Measurements from ENCODE around the gene SLAMF1.

Gene SLAMF1

DNA sequence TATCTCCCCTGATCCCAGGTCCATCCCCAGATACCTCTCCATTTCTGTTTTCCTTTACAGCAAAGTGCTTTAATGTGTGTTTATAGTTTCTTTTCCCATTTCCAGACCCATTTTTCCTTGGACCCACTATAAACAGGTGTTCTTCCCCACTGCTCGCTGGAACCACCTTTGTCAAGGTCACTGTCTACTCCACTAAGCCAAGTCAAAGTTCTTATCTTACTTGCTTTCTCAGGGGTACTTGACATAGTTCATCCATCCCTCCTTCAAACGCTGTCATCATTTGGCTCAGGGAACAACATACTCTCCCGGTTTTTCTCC is 8.3 kb downstream of the SLAMF1 start:
- no peak for DNase-seq

DNA sequence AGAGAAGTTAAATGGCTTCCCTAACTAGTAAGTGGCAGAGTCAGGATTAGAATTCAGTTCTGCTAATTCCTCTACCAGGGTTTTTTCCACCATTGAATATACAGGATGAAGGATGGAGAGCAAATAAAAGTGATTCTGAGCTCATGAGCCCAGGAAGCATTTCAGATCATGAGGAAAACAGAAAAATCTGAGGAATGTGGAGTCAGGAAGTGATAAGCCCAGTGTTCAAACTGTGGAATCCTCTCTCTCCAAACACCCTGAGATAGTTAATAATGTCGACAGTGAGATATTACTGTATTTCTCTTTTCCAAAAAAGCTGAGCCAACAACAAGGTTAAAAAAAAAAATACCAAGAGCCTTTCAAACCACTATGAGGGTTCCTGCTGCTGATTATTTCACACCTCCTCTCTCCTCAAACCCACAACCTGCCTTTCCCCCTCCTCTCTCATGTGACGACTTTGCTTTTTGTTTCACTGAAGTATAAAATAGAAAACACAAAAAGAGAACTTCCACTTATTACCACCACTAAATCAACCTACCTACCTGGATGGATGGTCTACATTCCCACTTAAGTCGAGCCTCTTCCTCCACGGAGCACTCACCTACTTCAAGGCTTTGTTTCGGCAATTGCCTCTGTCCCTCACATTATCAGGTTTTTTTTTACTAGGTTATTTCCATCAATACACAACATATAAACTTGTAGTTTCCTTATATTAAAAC is 8.9 kb downstream of the SLAMF1 start:
- DNase-seq: peak; percentile 51

DNA sequence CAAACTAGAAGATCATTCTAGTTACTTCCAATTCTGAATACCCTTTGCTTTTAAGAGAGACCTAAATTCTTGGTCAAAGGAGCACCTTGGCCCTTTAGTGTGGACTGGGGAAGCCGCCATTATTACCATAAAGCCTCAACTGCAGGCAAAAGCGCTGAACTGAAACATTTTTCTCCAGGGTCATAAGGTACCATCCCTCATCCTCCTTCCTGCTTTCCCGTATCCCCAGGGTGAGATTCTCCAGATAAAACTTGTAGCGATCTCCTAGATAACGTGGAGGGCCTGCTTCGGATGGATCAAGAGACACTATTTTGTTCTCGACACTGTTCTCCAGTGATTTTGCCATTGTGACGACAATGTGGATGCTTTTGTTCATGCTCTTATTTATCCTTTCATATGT is 9.8 kb downstream of the SLAMF1 start:
- DNase-seq: no peak

DNA sequence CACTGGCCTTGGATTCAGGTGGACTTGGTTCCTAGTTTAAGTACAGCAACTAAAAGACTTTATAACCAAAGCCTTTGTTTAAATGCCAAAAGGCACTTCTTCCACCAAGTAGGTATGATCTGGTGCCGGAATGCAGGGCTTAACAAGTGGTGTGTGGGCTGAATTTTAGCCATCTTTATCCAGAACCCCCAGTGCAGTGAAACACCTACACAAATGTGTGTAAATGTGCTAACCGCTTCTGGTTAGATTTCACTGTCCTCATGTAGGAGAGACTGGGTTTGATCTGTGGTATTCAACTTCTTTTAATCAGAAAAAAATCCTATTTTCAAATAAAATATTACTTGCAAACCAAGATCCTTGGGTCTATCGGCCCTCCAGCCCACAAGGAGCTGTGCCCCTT is 10.3 kb downstream of the SLAMF1 start:
- no peak for DNase-seq

DNA sequence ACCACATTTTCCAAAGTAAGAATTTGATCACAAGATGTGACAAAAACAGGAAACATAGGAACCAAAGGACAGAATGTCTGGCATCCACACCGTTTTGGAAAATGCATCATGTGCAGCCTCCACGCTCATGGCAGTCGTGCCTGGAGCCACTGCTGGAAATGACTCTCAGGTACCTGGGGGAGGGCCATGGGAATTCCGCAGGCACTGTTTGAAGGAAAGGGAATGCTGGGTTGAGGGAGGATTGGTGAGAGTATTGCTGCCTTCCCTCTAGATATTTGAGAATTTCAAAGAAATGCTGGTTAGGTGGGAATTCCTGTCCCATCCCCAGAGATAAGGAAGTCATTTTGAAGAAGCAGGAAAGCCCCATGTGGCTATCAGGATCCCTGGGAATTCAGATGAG is 10.8 kb downstream of the SLAMF1 start:
- no peak for DNase-seq

DNA sequence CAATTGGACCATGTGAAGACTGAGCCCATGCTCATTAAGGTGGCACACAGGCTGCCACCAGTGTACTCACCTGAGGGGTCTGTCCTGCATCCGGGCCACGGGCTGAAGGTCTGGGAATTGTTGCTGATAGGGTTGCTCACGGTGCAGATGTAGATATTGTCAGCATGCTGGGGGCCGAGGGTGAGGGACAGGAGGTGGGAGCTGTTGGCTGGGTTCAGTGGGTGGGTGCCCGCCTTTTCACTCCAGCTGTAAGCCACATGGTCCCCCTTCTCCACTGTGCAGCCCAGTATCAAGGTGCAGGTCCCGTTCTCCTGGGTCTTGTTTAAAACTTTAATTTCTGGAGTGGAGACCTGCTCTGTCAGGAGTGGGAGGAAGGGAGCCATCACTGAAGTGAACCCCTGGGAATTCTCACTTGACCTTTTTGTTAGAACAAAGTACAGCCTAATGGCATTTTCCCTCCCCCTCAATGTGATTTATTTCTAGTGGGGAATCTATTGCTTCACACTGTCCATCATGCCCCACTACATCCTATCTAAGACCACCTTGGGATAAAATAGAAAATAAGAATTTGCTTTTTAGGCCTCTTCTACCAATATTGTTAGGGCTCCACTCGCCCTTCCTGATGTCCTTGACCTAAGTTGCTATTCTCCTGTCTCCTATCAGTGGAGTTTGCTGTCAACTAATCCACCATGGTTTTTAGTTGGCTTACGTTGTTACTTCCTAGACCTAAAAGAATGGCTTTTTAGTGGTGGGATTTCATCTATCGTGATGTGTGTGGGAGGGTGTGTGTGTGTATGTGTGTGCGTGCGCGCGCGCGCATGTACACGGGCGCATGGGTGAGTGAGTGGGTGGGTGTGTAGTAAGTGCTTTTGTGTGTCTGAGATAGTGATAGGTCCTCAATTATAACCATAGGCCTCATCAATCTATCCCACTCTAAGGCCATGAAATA is 12.0 kb downstream of the SLAMF1 start:
- DNase-seq: no peak

DNA sequence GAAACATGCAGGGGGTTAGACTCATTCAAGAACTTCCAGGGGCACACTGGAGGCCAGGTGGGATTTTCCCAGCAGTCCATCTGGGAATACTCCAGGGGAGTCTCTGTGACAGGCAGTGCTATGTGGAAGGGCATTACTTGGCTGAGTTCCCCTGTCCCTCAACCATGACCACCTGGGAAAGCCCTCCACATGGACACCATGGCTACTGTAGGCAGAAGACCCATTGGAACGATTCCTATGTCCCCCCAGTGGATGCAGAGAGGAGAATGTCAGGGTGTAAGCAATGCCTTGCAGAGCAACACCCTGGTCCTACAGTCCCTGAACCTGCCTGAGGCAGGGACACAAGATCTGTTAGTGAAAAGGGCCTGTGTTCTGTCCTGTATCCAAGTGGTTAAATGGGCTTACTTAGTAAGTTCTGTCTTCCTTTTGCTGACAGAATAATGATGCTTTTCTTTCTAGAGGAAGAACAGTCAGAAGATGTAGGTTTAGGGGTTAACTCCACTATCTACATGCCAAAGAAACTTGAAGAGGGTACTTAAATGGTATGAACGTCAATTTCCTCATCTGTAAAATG is 13.4 kb downstream of the SLAMF1 start:
- no peak for DNase-seq

DNA sequence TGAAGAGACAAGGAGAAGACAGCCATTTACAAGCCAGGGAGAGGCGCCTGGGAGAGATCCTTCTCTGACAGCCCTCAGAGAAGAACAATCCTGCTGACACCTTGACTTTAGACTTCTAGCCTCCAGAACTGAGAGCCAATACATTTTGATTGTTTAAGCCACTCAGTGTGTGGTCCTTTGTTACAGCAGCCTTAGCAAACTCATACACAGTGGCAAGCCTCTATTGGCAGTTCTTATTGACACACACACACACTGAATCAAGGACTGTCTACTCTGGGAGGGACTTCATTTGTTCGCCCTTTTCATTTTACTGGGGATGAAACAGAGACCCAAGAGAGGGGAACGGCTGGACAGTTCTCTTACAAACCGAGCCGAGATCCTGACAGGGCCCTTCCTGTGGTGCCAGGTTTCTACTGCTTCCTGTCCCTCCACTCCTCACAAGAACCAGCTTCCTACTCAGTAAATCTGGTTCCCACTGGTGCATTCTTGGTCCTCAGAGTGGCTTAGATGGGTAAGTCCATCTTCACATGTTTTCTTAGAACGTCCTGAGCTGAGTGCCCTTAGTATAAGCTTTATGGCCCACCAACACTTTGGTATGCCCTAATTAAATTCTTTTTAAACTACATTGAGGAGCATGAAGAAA is 14.7 kb downstream of the SLAMF1 start:
- DNase-seq: no peak

DNA sequence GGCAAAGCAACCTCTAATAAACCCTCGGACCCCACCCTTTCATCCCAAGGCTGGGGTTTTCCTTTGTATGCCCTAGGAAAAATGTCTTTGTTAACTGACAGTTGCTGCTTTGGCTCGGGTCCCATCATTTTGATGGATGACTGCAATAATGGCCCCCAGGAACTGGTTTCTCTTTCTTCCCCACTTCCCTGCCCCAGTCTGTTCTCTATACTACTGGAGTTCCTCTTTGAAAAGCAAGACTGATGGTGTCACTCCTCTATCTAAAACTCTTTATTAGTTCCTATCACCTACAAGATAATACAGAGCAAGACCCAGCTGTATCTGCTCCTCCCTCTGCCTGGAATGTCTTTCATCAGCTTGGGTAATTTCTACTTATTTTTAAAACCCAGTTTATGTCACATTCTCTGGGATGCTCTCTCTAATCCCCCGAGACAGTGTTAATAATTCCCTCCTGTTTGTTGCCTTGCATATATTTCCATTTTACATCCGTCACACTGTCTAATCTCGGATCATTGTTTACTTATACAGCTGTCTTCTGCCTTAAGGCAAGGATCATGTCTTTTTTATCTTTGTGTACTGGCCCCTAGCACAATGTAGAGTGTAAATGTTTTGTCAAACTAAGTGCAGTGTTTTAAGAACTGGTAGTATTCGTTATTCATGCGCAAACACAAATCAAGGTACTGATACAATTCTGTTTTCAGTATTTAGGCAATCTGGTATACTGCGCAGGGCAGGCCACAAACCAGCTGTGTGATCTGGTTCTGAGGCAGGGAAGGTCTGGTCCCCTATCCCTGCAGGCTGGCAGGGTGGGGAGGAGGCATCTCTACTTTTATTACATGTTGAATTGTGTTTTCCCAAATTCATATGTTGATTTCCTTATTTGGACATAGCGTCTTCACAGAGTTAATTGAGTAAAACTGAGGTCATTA is 16.1 kb downstream of the SLAMF1 start:
- DNase-seq: no peak

DNA sequence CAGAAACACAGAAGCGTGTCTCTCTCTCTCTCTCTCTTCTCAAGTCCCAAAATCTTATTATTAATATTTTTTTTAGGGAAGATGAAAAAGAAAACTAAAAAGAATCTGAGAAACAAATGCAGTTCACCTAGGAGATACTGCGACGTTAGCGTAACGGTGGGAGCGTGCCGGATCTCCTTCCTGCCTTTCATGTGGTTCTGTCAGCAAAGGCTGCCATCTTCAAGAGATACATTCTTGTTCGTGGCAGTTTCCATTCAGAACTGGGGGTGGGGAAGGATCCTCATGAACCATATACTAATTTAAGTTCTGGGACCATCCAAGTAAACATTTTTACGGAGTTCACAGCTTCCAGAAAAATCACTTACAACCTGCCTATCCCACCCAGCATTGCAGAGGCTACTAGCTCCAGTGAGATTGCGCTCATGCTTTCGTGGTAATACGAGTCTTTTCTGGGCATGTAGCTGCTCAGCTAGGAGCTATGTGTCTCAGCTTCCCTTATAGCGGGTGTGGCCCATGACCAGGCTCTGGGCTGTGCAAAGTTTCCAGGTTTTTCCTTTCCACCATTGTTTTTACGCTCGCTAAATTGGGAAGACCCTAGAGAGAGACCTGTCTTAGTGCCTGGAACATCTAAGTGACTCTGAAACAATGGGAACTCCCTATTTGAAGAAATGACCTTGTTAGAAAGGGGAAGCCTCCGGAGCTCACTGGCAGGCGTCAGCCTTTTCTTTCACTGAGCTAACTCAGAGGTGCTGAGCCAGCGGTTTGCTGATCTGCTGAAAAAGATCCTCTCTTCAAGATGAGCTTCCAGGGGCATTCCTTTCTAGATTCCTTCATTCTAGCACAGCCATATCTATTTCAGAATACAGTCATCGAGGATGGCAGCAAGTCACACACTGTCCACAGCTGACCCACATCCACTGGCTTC is 17.3 kb downstream of the SLAMF1 start:
- DNase-seq: peak; percentile 65

DNA sequence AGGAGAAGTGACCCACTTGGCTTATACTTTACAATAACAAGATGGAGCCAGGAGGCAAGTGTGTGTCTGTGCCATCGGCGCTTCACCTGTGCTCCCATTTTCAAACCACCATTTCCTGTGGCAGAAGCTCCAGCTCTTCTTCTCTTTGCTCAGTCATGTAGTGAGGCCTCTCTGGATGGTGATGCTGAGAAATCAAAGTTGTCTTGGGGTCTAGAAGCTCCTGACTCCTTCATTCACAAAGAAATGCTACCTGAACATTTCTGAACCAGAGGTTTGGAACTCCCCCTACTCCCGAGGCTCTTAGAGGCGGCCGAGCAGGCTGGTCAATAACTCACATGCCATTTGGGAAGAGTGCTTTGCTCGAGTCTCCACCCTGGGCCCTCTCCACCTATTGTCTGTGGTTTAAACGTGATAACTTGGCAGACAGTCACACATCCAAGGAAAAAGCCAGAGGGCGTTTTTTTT is 18.0 kb downstream of the SLAMF1 start:
- no peak for DNase-seq

DNA sequence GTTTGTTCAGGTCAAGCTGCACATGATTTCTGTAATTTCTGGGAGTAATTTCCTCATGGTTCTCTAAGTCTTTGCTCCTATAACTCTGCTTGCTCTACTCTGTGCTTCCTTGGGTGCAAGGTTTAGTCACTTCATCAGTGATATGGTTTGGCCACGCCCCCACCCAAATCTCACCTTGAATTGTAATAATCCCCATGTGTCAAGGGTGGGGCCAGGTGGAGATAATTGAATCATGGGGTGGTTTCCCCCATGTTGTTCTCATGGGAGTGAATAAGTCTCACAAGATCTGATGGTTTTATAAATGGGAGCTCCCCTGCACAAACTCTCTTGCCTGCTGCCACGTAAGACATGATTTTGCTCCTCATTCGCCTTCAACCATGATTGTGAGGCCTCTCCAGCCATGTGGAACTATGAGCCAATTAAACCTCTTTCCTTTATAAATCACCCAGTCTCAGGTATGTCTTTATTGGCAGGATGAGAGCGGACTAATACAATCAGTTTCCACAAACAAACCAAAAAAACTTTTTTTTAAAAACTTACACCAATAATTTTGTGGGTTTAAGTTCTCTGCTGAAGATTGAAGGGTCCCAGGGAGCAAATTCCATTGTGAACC is 19.1 kb downstream of the SLAMF1 start:
- DNase-seq: peak; percentile 70

DNA sequence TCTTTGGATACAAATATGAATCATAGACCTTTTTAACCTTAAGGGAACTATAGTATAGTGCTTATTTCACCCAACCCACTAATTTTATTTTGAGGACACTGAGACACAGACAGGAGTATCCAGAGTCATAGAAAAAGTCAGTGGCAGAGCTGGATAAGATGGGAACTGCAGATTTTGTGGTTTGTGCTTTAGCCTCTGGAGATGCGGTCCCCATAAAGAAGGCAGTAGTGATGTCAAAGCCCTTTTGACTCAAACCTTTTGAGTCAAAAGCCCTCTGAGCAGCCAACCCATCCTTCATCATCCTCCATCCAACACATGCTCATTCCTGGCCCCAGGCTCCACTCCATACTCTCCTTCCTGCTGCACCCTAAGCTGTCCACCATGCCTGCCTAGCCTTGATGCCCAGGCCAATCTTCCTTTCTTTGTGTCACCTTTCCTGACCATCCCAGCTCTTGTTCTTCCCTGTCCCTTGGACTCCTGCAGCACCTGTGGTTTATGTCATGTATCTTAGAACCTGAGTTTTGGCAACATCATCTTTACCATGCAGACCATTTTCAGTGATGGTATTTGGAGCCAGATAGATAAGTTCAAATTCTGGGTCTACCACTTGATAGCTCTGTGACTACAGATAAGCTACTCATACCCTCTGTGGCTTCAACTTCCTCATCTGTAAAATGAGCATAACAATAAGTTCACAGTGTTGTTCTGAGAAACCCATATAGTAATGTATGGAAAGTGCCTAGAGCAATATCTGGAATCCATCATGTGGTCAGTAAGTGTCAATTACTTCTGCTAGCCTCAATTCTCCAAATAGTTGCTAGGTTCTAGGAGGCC is 20.1 kb downstream of the SLAMF1 start:
- DNase-seq: no peak

DNA sequence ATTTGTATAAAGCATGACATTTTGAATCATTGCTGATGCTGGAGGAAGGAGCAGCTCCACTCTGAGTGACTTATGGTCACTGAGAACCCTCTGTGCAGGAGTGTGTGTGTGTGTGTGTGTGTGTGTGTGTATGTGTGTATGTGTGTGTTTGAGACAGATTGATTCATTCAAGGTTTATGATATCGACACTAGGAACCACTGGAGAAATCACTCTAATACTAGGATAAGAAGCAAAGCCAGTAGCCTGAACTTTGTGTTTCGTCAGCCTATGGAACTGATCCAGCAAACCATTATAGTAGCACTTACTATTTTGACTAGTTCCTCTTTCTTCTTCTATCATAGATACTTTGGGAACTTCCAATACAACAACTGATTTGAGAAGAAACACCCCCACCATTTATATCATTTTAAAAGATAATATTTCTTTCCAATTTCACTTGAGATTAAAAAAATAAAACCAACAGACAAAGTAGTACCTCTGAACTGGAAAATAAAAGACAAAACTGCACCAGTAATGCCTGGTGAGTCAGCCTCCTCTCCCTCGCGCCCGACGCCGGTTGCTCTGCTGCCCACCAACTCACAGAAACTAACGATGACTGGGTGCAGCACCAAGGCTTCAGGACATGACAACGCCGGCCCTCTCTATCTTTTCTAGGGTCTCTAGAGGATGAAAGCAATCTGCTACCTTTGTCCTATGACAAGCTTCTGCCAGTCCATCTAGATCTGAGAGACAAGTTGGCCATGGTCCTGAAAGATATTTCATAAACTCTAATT is 20.9 kb downstream of the SLAMF1 start:
- peak; percentile 78 for DNase-seq

DNA sequence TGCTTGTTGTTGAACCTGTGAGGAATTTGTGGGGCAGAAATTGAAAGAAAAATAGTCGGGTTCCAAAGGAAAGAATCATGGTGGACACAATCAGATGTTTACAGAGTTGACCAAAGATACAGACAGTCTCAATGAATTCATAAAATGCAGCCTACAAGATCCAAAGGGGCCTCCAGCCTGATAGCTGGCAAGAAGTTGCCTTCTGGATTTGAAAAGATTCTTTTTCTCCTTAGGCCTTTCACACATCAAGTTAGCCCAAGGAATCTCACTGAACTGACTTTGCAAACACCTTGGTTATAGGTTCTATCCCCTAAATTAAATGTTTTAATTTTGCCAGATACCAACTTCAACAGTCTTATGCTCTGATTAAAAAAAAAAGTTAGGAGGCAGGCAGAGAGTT is 21.5 kb downstream of the SLAMF1 start:
- no peak for DNase-seq

DNA sequence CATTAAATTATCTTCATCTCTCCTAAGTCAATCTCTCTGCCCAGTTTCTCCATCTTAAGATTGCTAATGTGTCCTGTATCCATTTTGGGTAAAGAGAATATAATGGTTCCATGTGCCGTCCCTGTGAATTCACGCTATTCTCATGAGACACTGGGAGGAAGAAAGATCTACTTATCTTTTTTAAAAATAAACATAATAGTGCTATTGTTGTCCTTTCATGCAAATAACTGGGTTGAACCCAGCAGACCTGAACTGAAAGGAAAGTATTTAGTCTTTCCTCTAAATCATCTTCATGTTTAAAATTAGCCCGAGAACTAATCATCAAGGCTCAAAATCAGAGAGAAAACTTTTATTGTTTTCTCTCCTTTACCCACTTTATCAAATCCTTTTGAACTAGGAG is 22.4 kb downstream of the SLAMF1 start:
- no peak for DNase-seq

DNA sequence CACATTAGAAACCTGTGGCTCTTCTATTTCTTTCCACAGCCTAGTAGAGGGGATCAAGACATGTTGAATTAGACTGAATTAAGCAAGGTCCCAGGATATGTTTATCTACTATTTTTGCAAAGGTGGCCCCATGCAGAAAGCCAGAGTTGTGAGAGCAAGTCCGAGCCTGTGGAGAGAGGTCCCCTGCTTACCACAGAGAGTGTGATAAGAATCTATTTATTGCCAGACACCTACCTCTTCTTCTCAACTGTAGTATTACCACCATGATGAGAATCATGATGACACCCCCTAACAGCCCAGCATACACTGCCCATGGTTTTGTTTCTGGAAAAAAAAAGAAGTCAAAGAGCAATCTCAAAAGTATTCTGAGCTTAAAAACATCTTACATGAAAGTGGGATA is 23.0 kb downstream of the SLAMF1 start:
- DNase-seq: no peak

DNA sequence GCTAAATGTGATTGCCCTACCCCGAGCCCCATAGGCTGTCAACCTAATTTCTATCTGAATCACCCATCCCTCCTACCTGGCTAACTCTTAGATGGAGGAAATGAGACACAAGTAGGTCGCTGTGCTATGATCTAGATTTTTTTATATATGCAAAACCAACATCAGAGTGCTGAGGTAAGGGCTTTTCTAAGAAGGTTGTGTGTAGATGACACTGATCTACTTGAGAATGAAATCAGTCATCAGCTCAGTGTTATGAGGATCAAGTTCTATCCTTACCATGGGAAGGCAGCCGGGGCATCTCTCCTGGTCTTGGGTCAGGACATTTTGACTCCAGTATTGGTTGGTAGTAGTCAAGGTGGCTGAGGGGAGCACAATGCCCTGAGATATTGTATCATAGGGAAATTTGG is 23.6 kb downstream of the SLAMF1 start:
- peak; percentile 48 for DNase-seq
